ENCODE results near the gene EGFR.

- TF ChIP-seq CTCF (IDR thresholded peaks at IDR 0.05): no peak
- no peak for TF ChIP-seq MAX (IDR thresholded peaks at IDR 0.05)
- TF ChIP-seq POLR2A (IDR thresholded peaks at IDR 0.05; ENCODE audit: low read length): no peak
- no peak for TF ChIP-seq FOSB (CRISPR knock-in tag; IDR thresholded peaks at IDR 0.05)
- no peak for TF ChIP-seq SREBF2 (IDR thresholded peaks at IDR 0.05)
- no peak for TF ChIP-seq JUNB (IDR thresholded peaks at IDR 0.05)
- TF ChIP-seq, protein P1, sequence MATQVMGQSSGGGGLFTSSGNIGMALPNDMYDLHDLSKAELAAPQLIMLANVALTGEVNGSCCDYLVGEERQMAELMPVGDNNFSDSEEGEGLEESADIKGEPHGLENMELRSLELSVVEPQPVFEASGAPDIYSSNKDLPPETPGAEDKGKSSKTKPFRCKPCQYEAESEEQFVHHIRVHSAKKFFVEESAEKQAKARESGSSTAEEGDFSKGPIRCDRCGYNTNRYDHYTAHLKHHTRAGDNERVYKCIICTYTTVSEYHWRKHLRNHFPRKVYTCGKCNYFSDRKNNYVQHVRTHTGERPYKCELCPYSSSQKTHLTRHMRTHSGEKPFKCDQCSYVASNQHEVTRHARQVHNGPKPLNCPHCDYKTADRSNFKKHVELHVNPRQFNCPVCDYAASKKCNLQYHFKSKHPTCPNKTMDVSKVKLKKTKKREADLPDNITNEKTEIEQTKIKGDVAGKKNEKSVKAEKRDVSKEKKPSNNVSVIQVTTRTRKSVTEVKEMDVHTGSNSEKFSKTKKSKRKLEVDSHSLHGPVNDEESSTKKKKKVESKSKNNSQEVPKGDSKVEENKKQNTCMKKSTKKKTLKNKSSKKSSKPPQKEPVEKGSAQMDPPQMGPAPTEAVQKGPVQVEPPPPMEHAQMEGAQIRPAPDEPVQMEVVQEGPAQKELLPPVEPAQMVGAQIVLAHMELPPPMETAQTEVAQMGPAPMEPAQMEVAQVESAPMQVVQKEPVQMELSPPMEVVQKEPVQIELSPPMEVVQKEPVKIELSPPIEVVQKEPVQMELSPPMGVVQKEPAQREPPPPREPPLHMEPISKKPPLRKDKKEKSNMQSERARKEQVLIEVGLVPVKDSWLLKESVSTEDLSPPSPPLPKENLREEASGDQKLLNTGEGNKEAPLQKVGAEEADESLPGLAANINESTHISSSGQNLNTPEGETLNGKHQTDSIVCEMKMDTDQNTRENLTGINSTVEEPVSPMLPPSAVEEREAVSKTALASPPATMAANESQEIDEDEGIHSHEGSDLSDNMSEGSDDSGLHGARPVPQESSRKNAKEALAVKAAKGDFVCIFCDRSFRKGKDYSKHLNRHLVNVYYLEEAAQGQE (IDR thresholded peaks at IDR 0.05): no peak
- no peak for TF ChIP-seq RCOR1 (IDR thresholded peaks at IDR 0.05; ENCODE audit: low read depth, low read length)
- TF ChIP-seq ZNF302 (CRISPR knock-in tag; IDR thresholded peaks at IDR 0.05): no peak
- no peak for TF ChIP-seq SMC3 (IDR thresholded peaks at IDR 0.05)
- TF ChIP-seq, protein P2, sequence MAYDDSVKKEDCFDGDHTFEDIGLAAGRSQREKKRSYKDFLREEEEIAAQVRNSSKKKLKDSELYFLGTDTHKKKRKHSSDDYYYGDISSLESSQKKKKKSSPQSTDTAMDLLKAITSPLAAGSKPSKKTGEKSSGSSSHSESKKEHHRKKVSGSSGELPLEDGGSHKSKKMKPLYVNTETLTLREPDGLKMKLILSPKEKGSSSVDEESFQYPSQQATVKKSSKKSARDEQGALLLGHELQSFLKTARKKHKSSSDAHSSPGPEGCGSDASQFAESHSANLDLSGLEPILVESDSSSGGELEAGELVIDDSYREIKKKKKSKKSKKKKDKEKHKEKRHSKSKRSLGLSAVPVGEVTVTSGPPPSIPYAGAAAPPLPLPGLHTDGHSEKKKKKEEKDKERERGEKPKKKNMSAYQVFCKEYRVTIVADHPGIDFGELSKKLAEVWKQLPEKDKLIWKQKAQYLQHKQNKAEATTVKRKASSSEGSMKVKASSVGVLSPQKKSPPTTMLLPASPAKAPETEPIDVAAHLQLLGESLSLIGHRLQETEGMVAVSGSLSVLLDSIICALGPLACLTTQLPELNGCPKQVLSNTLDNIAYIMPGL (CRISPR knock-in tag; IDR thresholded peaks at IDR 0.05; ENCODE audit: borderline replicate concordance): no peak
Observed at GRCh38 chr7:55052081-55052480, 33.3 kb downstream of the EGFR start.

Data from A549 (cell line).